NT2/D1 (cell line): ENCODE measurements around the gene TNXB.

Experiments
- DNase-seq: peaks from one replicate; pipeline ENCODE4 v3.0.0-alpha.2; 2011; ENCODE audit warnings: low read depth, low spot score
- H3K27me3 ChIP-seq: 2 replicates; pipeline ENCODE4 v1.6.0; 2011; ENCODE audit warnings: mild to moderate bottlenecking; ENCODE audit not compliant: insufficient read length, insufficient read depth
- H3K36me3 ChIP-seq: 2 replicates; pipeline ENCODE4 v1.6.1; 2011; ENCODE audit warnings: mild to moderate bottlenecking, low read length, mixed read lengths; ENCODE audit not compliant: insufficient read depth, insufficient read length
- H3K4me1 ChIP-seq: 2 replicates; pipeline ENCODE4 v1.5.1; 2011; ENCODE audit not compliant: insufficient read depth, insufficient read length
- H3K4me3 ChIP-seq: 2 replicates; pipeline ENCODE4 v1.5.1; 2011; ENCODE audit warnings: low read depth; ENCODE audit not compliant: insufficient read length
- H3K9ac ChIP-seq: 2 replicates; pipeline ENCODE4 v1.6.0; 2011; ENCODE audit warnings: low read depth; ENCODE audit not compliant: insufficient read length
- H3K9me3 ChIP-seq: 2 replicates; pipeline ENCODE4 v1.5.1; 2011; ENCODE audit warnings: mild to moderate bottlenecking, low read length; ENCODE audit not compliant: insufficient read depth
- SUZ12 ChIP-seq: IDR thresholded peaks from 2 replicates; pipeline ENCODE4 v1.6.1; 2011; ENCODE audit not compliant: insufficient read length, insufficient read depth; ENCODE audit errors: extremely low read depth
- YY1 ChIP-seq: IDR thresholded peaks from 2 replicates; pipeline ENCODE4 v1.6.1; 2011; ENCODE audit not compliant: insufficient read length, insufficient read depth
- ZNF274 ChIP-seq: IDR thresholded peaks from 2 replicates; pipeline ENCODE4 v1.6.1; 2011; ENCODE audit warnings: mild to moderate bottlenecking, low read depth, low read length

Gene TNXB

GRCh38 chr6:32096394-32097258, 12.5 kb downstream of the TNXB start:
- no peak for DNase-seq
- TF ChIP-seq ZNF274 (no peak), SUZ12 (no peak), YY1 (no peak)

DNA sequence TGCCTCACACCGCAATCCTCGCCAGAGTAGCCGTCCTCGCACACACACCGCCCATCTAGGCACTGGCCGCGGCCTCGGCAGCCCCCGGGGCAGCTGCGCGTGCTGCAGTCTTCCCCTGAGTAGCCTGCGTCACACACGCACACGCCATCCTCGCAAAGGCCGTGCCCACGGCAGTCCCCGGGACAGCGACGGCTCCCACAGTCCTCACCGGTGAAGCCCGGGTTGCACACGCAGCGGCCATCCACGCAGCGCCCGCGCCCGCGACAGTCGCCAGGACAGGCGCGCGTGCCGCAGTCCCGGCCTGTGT, 13.1 kb downstream of the TNXB start:
- TF ChIP-seq ZNF274 (no peak), SUZ12 (no peak), YY1 (no peak)
- Histone ChIP-seq H3K4me1 (peaks cover 3% of the 10 kb centered on the region), H3K36me3 (no peaks in the 10 kb centered on the region), H3K9ac (no peak overlapping the region), H3K9me3 (no peaks in the 10 kb centered on the region), H3K4me3 (no peak overlapping the region), H3K27me3 (peaks cover 44% of the 10 kb centered on the region)
- DNase-seq, result no peak

More at GRCh38 chr6:32096394-32097258, 12.5 kb downstream of the TNXB start:
- no peaks in the 10 kb centered on the region for H3K9me3 ChIP-seq
- H3K36me3 ChIP-seq, result no peaks in the 10 kb centered on the region
- H3K27me3 ChIP-seq, result peaks cover 44% of the 10 kb centered on the region
- H3K4me1 ChIP-seq, result peaks cover 3% of the 10 kb centered on the region
- peak overlapping the region; percentile 50 for H3K9ac ChIP-seq
- peak overlapping the region; percentile 30 for H3K4me3 ChIP-seq

- no peaks in the 10 kb centered on the region for H3K36me3 ChIP-seq
- no peak for DNase-seq
Measured at GRCh38 chr6:32095338-32096086, 13.6 kb downstream of the TNXB start.

DNA sequence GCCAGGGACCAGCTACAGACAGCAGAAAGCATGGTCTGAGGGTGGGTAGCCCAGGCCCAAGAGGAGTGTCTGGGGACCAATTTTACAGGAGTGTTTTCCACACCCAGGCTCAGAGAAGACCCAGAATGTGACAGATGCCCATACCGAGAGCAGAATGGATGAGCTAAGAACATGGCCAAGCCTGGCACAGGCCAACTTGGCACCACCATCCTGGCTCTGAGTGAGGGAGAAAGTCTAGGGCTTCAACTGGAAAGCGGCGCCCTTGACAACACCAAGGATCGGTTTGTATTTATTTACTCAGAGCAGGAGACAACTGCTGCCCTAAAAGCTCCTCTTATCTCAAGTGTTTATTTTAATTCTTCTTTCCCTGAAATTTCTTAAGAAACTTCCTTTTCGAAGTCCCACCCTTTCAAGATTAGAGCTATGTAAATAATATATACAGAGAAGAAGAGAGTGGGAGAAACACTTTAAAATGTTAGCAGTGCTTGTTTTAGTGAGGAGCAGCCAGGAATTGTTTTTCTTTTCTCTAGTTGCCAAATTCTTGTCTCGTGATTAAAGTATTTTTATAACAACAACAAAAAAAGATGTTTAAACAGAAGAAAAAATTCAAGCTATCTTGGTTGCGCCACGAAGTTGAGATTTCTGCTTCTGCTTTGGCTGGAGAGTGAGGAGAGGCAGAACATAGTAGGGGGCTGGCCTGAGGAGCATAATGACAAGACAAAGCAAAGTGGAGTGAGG, 16.2 kb downstream of the TNXB start:
- no peaks in the 10 kb centered on the region for H3K9me3 ChIP-seq
- no peak for TF ChIP-seq YY1
- no peak for TF ChIP-seq SUZ12
- no peak for TF ChIP-seq ZNF274
- H3K27me3 ChIP-seq, result peaks cover 36% of the 10 kb centered on the region
- no peaks in the 10 kb centered on the region for H3K36me3 ChIP-seq
- DNase-seq, result no peak
- no peak overlapping the region for H3K4me3 ChIP-seq
- H3K9ac ChIP-seq, result no peak overlapping the region
- peaks cover 7% of the 10 kb centered on the region for H3K4me1 ChIP-seq

More at GRCh38 chr6:32095338-32096086, 13.6 kb downstream of the TNXB start:
- no peak for TF ChIP-seq YY1
- TF ChIP-seq ZNF274, result no peak
- no peak for TF ChIP-seq SUZ12
- Histone ChIP-seq H3K4me3 (no peak overlapping the region), H3K27me3 (peaks cover 44% of the 10 kb centered on the region), H3K9me3 (no peaks in the 10 kb centered on the region), H3K4me1 (peaks cover 3% of the 10 kb centered on the region), H3K9ac (no peak overlapping the region)

GRCh38 chr6:32089082-32089828, 19.9 kb downstream of the TNXB start:
- no peaks in the 10 kb centered on the region for H3K9me3 ChIP-seq
- peaks cover 7% of the 10 kb centered on the region for H3K4me1 ChIP-seq
- H3K27me3 ChIP-seq, result peaks cover 7% of the 10 kb centered on the region
- DNase-seq, result no peak
- H3K9ac ChIP-seq, result no peak overlapping the region
- no peak overlapping the region for H3K4me3 ChIP-seq
- H3K36me3 ChIP-seq, result no peaks in the 10 kb centered on the region
- TF ChIP-seq ZNF274, result no peak
- no peak for TF ChIP-seq YY1
- no peak for TF ChIP-seq SUZ12

GRCh38 chr6:32088487-32089049, 20.6 kb downstream of the TNXB start:
- TF ChIP-seq YY1 (no peak), ZNF274 (no peak), SUZ12 (no peak)
- Histone ChIP-seq H3K27me3 (peaks cover 7% of the 10 kb centered on the region), H3K36me3 (no peaks in the 10 kb centered on the region), H3K4me3 (no peak overlapping the region), H3K9ac (no peak overlapping the region), H3K4me1 (peaks cover 7% of the 10 kb centered on the region), H3K9me3 (no peaks in the 10 kb centered on the region)
- DNase-seq, result no peak
